HL-60/S4 treated with retinoic acid at 250 ng/mL for 4 days and 3 days (cell line): Measurements from ENCODE around the gene CIB2.
"Not testable (repeated sequence)": the region's sequence is repeated elsewhere in the genome, so short reads cannot be mapped to it uniquely, and the experiment has no call there.

Source experiments
- in situ Hi-C: fragments of 300-500 bp; cut with MboI; formaldehyde crosslinking; loops from 2 replicates; pipeline ENCODE4 v1.7.0; 2022; ENCODE audit warnings: low sequenced_read_pairs

Gene CIB2

GRCh38 chr15:78131295-78132061, at the start of gene CIB2:
Gene CIB2 (minus strand): TSS chr15:78131445. CDS start chr15:78131215, 230 bp downstream.
- in situ Hi-C loops: no loop called here

- in situ Hi-C loops: no loop called here
Measured at GRCh38 chr15:78179906-78180305, 48.7 kb upstream of the CIB2 start.

- in situ Hi-C loops: no loop called here
Measured at GRCh38 chr15:78179286-78179840, 48.1 kb upstream of the CIB2 start.

- in situ Hi-C loops: no loop called here
Measured at GRCh38 chr15:78178064-78178463, 46.8 kb upstream of the CIB2 start.

- in situ Hi-C loops: no loop called here
Measured at GRCh38 chr15:78177447-78177873, 46.2 kb upstream of the CIB2 start.

- in situ Hi-C loops: no loop called here
Measured at GRCh38 chr15:78175330-78175729, 44.1 kb upstream of the CIB2 start.

GRCh38 chr15:78174401-78174800, 43.2 kb upstream of the CIB2 start:
- in situ Hi-C loops: no loop called here

GRCh38 chr15:78171864-78172472, 40.7 kb upstream of the CIB2 start:
- in situ Hi-C loops: no loop called here

- in situ Hi-C loops: no loop called here
Measured at GRCh38 chr15:78170848-78171773, 39.9 kb upstream of the CIB2 start.

GRCh38 chr15:78168608-78169007, 37.4 kb upstream of the CIB2 start:
- in situ Hi-C loops: no loop called here

GRCh38 chr15:78167227-78167888, 36.1 kb upstream of the CIB2 start:
- in situ Hi-C loops: no loop called here

GRCh38 chr15:78164010-78164409, 32.8 kb upstream of the CIB2 start:
- in situ Hi-C loops: no loop called here

- in situ Hi-C loops: no loop called here
Measured at GRCh38 chr15:78162038-78162437, 30.8 kb upstream of the CIB2 start.

GRCh38 chr15:78159395-78159794, 28.1 kb upstream of the CIB2 start:
- in situ Hi-C loops: no loop called here

GRCh38 chr15:78157203-78157602, 26.0 kb upstream of the CIB2 start:
- in situ Hi-C loops: no loop called here

- in situ Hi-C loops: no loop called here
Measured at GRCh38 chr15:78156653-78157052, 25.4 kb upstream of the CIB2 start.

GRCh38 chr15:78155355-78155939, 24.2 kb upstream of the CIB2 start:
- in situ Hi-C loops: no loop called here

- in situ Hi-C loops: no loop called here
Measured at GRCh38 chr15:78154955-78155354, 23.7 kb upstream of the CIB2 start.

GRCh38 chr15:78151075-78151474, 19.8 kb upstream of the CIB2 start:
- in situ Hi-C loops: not testable (repeated sequence)
